ENCODE measurements around the gene C16orf95. TPM values are rescaled to one million over a fixed set of nuclear protein-coding genes. Genes with fewer than 3 reads are reported as not detected.

Gene C16orf95
- polyA plus RNA-seq, 3 donors: 2.6 to 4.5 (median 3.9) TPM

- no peak for DNase-seq (ENCODE audit: low read depth in 3 of 3, low spot score in 2 of 3)
Observed at GRCh38 chr16:87295661-87296531, 21.3 kb downstream of the C16orf95 start.

GRCh38 chr16:87295259-87295658 is 21.9 kb downstream of the C16orf95 start:
- DNase-seq (ENCODE audit: low read depth in 3 of 3, low spot score in 2 of 3): no peak

- no peak for DNase-seq (ENCODE audit: low read depth in 3 of 3, low spot score in 2 of 3)
Observed at GRCh38 chr16:87293990-87294389, 23.2 kb downstream of the C16orf95 start.

GRCh38 chr16:87291944-87292343 is 25.2 kb downstream of the C16orf95 start:
- no peak for DNase-seq (ENCODE audit: low read depth in 3 of 3, low spot score in 2 of 3)

- no peak for DNase-seq (ENCODE audit: low read depth in 3 of 3, low spot score in 2 of 3)
Observed at GRCh38 chr16:87288753-87289362, 28.3 kb downstream of the C16orf95 start.

- no peak for DNase-seq (ENCODE audit: low read depth in 3 of 3, low spot score in 2 of 3)
Observed at GRCh38 chr16:87286839-87287626, 30.2 kb downstream of the C16orf95 start.

GRCh38 chr16:87284183-87284582 is 33.0 kb downstream of the C16orf95 start:
- DNase-seq (ENCODE audit: low read depth in 3 of 3, low spot score in 2 of 3): no peak

- DNase-seq (ENCODE audit: low read depth in 3 of 3, low spot score in 2 of 3): no peak
Observed at GRCh38 chr16:87279094-87279658, 38.0 kb downstream of the C16orf95 start.

- DNase-seq (ENCODE audit: low read depth in 3 of 3, low spot score in 2 of 3): peak; percentile 64 to 74 (median 72)
Observed at GRCh38 chr16:87278191-87279093, 38.8 kb downstream of the C16orf95 start.

- DNase-seq (ENCODE audit: low read depth in 3 of 3, low spot score in 2 of 3): no peak
Observed at GRCh38 chr16:87276924-87277323, 40.3 kb downstream of the C16orf95 start.

- no peak for DNase-seq (ENCODE audit: low read depth in 3 of 3, low spot score in 2 of 3)
Observed at GRCh38 chr16:87276091-87276701, 41.0 kb downstream of the C16orf95 start.

- DNase-seq (ENCODE audit: low read depth in 3 of 3, low spot score in 2 of 3): no peak
Observed at GRCh38 chr16:87274794-87275193, 42.4 kb downstream of the C16orf95 start.

- no peak for DNase-seq (ENCODE audit: low read depth in 3 of 3, low spot score in 2 of 3)
Observed at GRCh38 chr16:87273471-87274030, 43.6 kb downstream of the C16orf95 start.

GRCh38 chr16:87271256-87271655 is 45.9 kb downstream of the C16orf95 start:
- no peak for DNase-seq (ENCODE audit: low read depth in 3 of 3, low spot score in 2 of 3)

GRCh38 chr16:87267566-87267965 is 49.6 kb downstream of the C16orf95 start:
- no peak for DNase-seq (ENCODE audit: low read depth in 3 of 3, low spot score in 2 of 3)

- DNase-seq (ENCODE audit: low read depth in 3 of 3, low spot score in 2 of 3): no peak
Observed at GRCh38 chr16:87266846-87267245, 50.3 kb downstream of the C16orf95 start.

- no peak for DNase-seq (ENCODE audit: low read depth in 3 of 3, low spot score in 2 of 3)
Observed at GRCh38 chr16:87265261-87265660, 51.9 kb downstream of the C16orf95 start.

- no peak for DNase-seq (ENCODE audit: low read depth in 3 of 3, low spot score in 2 of 3)
Observed at GRCh38 chr16:87264634-87265033, 52.6 kb downstream of the C16orf95 start.

- DNase-seq (ENCODE audit: low read depth in 3 of 3, low spot score in 2 of 3): no peak
Observed at GRCh38 chr16:87263418-87264052, 53.7 kb downstream of the C16orf95 start.
